HG02571 (cell line): ENCODE data around the gene LAMC3.

Experiments used
- ATAC-seq: cut with Tn5 transposase; IDR thresholded peaks from one replicate; pipeline ENCODE4 v1.9.1; 2021; ENCODE audit warnings: mild to moderate bottlenecking, moderate library complexity; ENCODE audit not compliant: unreplicated experiment

LAMC3 gene

GRCh38 chr9:131068076-131068816, 59.3 kb downstream of the LAMC3 start:
- no peak for ATAC-seq

- no peak for ATAC-seq
Measured at GRCh38 chr9:131069699-131070098, 60.7 kb downstream of the LAMC3 start.

DNA sequence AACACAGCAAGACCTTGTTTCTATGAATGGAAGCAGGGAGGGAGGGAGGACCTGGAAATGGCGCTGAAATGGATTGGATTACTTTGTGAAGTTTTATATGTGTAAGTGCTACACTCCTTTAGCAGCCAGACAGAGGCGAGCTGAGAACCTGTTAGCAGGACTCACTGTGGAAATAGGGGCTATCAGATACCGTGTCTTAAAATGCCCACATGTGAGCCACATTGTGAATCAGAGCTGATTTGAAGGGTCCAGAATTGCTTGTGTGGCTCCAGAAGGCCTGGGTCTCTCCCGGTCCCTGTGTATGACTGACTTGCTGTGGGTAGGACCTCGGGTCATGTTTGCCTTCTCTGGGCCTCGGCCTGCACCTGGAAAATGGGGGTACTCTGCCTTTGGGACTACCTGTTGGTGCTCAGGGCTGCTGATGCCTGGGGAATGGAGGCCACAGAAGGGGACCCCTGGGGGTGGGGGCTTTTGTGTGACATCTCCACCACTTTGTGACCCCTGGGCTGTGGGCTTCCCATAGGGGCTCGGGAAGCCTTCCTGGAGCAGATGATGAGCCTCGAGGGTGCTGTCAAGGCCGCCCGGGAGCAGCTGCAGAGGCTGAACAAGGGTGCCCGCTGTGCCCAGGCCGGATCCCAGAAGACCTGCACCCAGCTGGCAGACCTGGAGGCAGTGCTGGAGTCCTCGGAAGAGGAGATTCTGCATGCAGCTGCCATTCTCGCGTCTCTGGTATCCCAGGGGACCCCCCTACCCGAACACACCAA, 63.3 kb downstream of the LAMC3 start:
- ATAC-seq, result no peak

DNA sequence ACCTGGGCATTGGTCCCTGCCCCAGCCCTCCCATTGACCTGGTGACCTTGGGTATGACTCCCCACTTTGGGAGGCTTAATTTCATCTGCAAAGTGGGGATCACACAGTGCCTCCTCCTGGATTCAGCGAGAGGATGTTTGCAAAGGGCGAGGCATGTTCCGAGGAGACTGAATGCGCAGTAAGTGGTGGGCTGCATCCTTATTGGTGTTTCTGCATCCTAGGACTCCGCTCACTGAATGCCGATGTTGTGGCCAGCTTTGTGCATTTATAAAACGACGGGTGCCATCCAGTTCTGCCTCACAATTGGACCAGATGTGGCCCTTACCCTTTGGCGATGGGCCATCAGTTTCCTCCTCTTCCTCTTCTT, 63.9 kb downstream of the LAMC3 start:
- ATAC-seq, result no peak

GRCh38 chr9:131076347-131077195, 67.6 kb downstream of the LAMC3 start:
- no peak for ATAC-seq

DNA sequence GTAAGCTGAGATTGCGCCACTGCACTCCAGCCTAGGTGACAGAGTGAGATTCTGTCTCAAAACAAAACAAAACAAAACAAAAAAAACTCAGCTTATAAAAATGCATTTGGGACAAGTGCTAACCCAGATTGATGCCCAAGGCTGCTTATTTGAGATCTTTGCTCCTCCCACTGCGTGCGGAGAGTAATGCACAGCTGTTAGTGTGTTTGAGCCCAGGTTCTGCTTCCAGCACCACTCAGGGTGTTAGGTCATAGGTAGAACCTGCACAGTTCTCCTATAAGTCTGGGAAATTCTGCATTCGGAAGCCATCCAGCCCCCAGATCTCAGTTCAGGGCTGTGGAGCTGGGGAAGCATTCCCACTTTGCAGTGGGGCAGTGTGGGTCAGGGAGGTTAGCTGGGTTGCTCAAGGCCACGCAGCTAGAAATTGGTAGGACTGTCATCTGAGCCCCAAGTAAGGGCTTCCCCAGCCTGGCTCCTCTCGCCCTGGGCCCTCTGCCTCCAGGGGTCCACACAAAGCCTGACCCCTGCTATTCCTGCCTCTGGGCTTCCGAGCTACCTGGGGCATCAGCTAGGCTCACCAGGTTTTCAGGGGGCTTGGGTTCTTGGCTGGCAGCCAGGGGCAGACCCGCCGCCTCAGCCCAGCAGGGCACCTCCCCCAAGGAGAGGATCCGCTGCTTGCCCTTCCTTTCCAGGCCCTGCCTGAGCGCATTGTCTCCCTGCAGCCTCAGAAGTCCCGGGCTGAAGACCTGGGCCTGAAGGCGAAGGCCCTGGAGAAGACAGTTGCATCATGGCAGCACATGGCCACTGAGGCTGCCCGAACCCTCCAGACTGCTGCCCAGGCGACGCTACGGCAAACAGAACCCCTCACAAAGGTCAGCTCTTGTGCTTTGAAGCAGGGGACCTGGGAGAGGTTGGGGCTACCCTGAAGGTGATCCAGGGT, 69.7 kb downstream of the LAMC3 start:
- no peak for ATAC-seq

- no peak for ATAC-seq
Measured at GRCh38 chr9:131080589-131080988, 71.6 kb downstream of the LAMC3 start.

- no peak for ATAC-seq
Measured at GRCh38 chr9:131081868-131082267, 72.9 kb downstream of the LAMC3 start.

- ATAC-seq, result no peak
Measured at GRCh38 chr9:131082774-131083512, 74.0 kb downstream of the LAMC3 start.

GRCh38 chr9:131084661-131085369, 75.8 kb downstream of the LAMC3 start:
- no peak for ATAC-seq

DNA sequence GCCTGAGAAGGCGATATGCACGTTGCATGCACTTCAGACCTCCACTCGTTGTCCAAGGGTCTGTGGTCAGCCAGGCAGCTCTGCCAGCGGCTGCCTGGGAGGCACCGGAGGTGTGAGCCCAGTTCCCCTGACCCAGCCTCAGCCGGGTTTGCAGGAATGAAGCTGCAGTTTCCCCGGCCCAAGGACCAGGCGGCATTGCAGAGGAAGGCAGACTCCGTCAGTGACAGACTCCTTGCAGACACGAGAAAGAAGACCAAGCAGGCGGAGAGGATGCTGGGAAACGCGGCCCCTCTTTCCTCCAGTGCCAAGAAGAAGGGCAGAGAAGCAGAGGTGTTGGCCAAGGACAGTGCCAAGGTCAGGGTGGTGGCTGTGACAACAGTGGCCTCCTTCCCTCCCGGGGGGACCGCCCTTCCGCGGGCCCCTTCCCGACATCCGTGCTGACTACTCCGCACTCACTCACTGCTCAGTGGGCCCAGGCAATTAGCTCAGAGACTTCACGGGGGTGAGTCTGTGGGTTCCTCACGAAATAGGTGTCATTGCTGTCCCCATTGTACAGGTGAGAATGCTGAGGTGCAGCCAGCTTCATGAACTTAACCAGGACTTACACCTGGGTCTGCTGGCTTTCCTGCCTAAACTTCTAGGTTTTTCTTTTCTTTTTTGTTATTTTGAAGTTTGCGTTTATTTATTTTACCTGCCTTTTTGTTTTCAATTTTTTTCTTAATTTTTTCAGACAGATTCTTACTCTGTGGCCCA, 76.6 kb downstream of the LAMC3 start:
- ATAC-seq, result no peak

DNA sequence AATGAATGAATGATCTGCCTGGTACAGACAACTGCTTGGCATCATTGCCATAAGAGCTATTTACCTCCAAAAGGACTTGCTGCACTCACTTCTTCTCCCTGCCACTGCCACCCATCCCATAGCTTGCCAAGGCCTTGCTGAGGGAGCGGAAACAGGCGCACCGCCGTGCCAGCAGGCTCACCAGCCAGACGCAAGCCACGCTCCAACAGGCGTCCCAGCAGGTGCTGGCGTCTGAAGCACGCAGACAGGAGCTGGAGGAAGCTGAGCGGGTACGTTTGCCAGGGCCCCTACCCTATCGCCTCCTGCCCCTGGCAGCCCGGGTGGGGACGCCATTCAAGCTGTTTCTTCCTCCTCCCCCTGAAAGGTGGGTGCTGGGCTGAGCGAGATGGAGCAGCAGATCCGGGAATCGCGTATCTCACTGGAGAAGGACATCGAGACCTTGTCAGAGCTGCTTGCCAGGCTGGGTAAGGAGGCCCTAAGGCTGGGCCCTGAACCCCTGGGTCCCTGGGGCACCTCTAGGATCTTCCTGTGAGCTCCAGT, 78.5 kb downstream of the LAMC3 start:
- no peak for ATAC-seq

GRCh38 chr9:131090025-131090787, 81.2 kb downstream of the LAMC3 start:
- ATAC-seq, result no peak

DNA sequence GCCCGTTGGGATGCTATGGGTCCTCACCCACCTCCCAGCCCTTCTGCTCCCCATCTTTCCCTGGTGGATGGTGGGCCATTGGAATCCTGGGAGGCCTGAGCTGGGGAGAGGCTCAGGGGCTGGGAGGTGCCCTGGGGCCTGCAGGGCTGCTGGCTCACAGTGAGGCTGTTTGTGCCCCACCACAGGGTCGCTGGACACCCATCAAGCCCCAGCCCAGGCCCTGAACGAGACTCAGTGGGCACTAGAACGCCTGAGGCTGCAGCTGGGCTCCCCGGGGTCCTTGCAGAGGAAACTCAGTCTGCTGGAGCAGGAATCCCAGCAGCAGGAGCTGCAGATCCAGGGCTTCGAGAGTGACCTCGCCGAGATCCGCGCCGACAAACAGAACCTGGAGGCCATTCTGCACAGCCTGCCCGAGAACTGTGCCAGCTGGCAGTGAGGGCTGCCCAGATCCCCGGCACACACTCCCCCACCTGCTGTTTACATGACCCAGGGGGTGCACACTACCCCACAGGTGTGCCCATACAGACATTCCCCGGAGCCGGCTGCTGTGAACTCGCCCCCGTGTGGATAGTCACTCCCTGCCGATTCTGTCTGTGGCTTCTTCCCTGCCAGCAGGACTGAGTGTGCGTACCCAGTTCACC, 82.5 kb downstream of the LAMC3 start:
- no peak for ATAC-seq

GRCh38 chr9:131092030-131092429, 83.1 kb downstream of the LAMC3 start:
- ATAC-seq, result no peak

DNA sequence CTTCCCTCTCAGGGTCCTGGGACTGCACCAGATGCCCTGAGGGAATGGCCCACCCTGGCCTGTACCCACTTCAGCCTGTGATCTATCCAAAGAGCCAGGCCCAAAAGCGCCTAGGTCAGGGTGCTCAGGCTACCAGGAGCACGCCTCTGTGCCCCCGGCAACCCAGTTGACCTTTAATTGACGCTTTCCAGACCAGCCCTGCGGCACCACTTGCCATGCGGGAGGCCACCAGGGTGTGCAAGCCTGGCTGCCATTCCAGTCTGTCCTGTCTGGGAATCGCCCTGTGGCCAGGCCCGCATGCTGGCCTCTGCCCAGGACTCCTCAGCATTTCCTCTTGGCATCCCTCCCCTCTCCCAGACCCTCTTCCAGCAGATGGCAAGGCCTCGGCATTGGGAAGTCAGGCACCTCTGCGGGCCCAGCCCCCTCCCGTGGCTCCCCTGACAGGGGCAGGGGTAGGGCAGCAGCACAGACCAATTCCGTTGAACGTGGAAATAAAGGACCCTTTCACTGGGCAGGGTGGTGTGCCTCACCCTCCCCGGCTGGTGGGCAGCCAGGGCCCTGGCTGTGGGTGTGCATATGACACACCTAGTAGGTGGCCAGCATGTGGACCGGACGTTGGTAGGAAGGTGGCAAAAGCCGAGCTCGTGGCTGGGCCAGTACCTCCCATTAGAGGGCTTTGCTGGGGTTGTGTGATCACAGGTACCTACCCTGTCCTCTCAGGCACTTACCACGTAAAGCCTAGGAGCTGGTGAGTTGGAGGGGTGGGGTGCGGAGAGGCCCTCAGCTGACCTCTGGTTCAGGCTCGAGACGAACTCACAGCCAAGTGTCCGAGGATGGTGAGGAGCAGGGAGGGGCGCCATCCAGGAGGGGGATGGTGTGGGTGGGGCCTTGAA, 83.8 kb downstream of the LAMC3 start:
- ATAC-seq, result no peak
